ENCODE data around the gene GPR85. TPM values are rescaled to one million over a fixed set of nuclear protein-coding genes. Genes with fewer than 3 reads are reported as not detected.
A peak's percentile ranks its signal among the peaks of the same experiment; 100 is the strongest.
"Not testable (repeated sequence)": the region's sequence is repeated elsewhere in the genome, so short reads cannot be mapped to it uniquely, and the experiment has no call there.

GPR85 gene
- total RNA-seq, 6 experiments from 2014 or later: 2.7 to 5.6 (median 3.5) TPM

DNA sequence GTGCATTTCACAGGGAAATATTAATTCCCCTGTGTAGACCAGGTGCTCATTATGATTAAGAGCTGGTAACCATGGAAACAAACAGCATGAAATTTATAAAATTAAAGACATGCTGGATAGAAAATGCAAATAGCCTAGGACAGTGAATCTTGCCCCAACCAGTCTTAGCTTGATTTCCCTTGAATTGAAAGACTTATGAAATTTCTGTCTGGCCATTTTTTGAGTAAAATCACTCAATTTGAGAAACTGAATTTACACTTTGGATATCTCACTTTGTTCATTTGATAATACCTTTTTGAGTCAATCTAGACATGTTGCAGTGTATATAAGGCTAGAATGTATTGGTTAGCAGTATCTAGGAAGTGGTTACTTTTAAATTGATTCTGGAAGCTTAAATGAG lies 36.1 kb upstream of the GPR85 start:
- H3K9me3 Mint-ChIP-seq: no peaks in the 10 kb centered on the region
- peaks cover under 1% of the 10 kb centered on the region for H3K36me3 Mint-ChIP-seq (ENCODE audit: low read depth)
- no peak overlapping the region for H3K27ac Mint-ChIP-seq
- TF ChIP-seq, protein P1, sequence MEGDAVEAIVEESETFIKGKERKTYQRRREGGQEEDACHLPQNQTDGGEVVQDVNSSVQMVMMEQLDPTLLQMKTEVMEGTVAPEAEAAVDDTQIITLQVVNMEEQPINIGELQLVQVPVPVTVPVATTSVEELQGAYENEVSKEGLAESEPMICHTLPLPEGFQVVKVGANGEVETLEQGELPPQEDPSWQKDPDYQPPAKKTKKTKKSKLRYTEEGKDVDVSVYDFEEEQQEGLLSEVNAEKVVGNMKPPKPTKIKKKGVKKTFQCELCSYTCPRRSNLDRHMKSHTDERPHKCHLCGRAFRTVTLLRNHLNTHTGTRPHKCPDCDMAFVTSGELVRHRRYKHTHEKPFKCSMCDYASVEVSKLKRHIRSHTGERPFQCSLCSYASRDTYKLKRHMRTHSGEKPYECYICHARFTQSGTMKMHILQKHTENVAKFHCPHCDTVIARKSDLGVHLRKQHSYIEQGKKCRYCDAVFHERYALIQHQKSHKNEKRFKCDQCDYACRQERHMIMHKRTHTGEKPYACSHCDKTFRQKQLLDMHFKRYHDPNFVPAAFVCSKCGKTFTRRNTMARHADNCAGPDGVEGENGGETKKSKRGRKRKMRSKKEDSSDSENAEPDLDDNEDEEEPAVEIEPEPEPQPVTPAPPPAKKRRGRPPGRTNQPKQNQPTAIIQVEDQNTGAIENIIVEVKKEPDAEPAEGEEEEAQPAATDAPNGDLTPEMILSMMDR (IDR thresholded peaks at IDR 0.05): no peak
- no peak overlapping the region for H3K4me3 Mint-ChIP-seq
- peaks cover 29% of the 10 kb centered on the region for H3K4me1 Mint-ChIP-seq (ENCODE audit: low read depth)
- no peak for DNase-seq
- H3K27me3 Mint-ChIP-seq (ENCODE audit: insufficient read depth): no peaks in the 10 kb centered on the region

DNA sequence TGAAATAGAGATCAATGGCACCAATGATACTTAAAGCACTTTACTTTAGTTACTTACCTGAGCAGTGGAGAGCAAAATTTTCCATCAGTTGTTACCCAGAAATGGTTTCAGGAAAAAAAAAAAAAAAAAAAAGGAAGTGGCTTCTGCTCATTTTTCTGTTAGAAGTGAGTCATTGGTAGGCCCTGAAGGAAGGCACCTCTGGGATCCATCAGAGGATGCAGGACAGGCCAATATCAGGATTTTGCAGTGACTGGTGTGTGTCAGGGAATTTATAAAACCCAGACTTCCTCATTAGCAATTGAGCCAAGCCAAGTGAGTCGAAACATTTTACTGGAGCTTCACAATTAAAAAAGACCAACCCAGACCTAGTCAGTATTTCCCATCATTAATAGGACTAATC lies 34.0 kb upstream of the GPR85 start:
- DNase-seq: peak; percentile 10
- Mint-ChIP-seq H3K4me3 (no peak overlapping the region), H3K9me3 (no peaks in the 10 kb centered on the region), H3K27ac (no peak overlapping the region), H3K36me3 (ENCODE audit: low read depth) (peaks cover 11% of the 10 kb centered on the region), H3K4me1 (ENCODE audit: low read depth) (peaks cover 36% of the 10 kb centered on the region), H3K27me3 (ENCODE audit: insufficient read depth) (no peaks in the 10 kb centered on the region)
- TF ChIP-seq, protein P1 (IDR thresholded peaks at IDR 0.05): no peak

- peaks cover 14% of the 10 kb centered on the region for H3K36me3 Mint-ChIP-seq (ENCODE audit: low read depth)
- H3K27me3 Mint-ChIP-seq (ENCODE audit: insufficient read depth): no peaks in the 10 kb centered on the region
- no peaks in the 10 kb centered on the region for H3K9me3 Mint-ChIP-seq
- H3K4me3 Mint-ChIP-seq: peak overlapping the region; percentile 95
- no peak for DNase-seq
- TF ChIP-seq, protein P1 (IDR thresholded peaks at IDR 0.05): no peak
- peaks cover 36% of the 10 kb centered on the region for H3K4me1 Mint-ChIP-seq (ENCODE audit: low read depth)
- H3K27ac Mint-ChIP-seq: no peak overlapping the region; the same call in 1 of the 2 replicates
Observed at GRCh38 chr7:113119429-113119828, 32.8 kb upstream of the GPR85 start.

DNA sequence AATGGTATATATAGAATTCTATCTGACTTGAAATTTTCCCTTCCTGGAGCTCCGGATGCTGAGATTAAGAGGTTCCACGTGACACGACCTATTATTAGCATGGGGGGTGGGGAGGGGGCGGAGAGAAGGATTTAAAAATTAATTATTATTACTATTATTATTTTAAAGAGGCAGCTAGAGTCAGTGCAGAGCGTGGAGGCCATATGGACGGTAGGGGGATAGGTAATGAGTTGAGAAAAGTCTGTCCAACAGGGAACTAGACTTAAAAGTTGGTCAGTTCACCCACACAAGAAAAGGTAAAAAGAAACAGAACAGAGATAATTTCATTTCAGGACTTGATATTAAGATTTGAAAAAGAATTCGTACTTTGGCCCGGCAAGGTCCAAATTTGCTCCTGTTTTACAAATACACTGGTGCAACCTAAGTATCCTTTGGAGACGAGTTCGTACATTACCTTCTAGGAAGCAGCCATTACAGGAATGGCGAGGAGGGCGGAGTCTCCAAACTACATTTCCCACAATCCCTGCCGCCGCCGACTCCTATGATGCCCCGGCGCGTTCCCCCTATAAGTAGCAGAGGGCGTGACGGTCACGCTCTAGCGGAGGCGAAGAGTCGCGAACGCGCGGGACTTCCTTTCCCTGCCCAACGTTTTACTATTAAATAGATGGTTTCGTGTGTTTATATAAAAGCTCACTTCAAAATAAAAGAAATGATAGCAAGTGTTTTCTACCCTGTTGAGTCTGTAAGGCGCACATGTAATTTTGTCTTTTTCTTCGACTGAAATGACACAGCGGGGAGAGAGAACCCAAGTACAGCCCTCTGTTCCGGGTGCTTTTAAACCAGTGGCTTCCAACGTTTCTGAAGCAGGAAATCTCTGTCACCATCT lies 31.7 kb upstream of the GPR85 start, which contains the start of gene SMIM30:
Gene SMIM30 (minus strand): TSS at position 481 of the 886 bp plus-strand sequence. CDS start 976 bp downstream, outside the sequence.
- no peaks in the 10 kb centered on the region for H3K9me3 Mint-ChIP-seq
- peak within 1 kb of the TSS; percentile 89 for H3K27ac Mint-ChIP-seq
- peaks cover 22% of the 10 kb centered on the region for H3K36me3 Mint-ChIP-seq (ENCODE audit: low read depth)
- DNase-seq: peak; percentile 83
- TF ChIP-seq, protein P1 (IDR thresholded peaks at IDR 0.05): peak; percentile 15
- peak within 1 kb of the TSS; percentile 95 for H3K4me3 Mint-ChIP-seq
- no peaks in the 10 kb centered on the region for H3K27me3 Mint-ChIP-seq (ENCODE audit: insufficient read depth)
- H3K4me1 Mint-ChIP-seq (ENCODE audit: low read depth): peaks cover 36% of the 10 kb centered on the region

- Mint-ChIP-seq H3K4me3 (peak overlapping the region; percentile 95), H3K4me1 (ENCODE audit: low read depth) (peaks cover 36% of the 10 kb centered on the region), H3K36me3 (ENCODE audit: low read depth) (peaks cover 24% of the 10 kb centered on the region), H3K27ac (peak overlapping the region; percentile 89)
- not testable (repeated sequence) for DNase-seq; H3K27me3 Mint-ChIP-seq (ENCODE audit: insufficient read depth); H3K9me3 Mint-ChIP-seq
Observed at GRCh38 chr7:113117374-113117774, 30.7 kb upstream of the GPR85 start.

DNA sequence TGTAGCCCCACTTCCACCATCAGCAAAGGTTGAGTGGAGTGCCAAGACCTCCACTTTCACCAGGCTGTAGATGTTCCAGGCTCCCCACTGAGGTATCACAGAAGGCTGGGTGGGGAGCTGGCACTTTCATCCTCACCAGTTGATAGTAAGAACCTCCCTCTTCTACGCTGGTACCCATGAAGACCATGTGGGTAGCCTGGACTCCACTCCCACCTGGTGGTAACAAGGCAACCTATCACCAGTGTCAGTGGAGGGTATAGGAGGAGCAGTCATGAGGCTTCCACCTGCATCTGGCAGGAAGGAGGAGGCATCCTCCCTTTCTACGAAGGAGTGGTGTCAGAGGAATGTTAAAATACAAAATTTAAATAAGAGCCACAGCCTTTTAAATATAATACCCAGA lies 27.3 kb upstream of the GPR85 start:
- H3K4me1 Mint-ChIP-seq (ENCODE audit: low read depth): peaks cover 14% of the 10 kb centered on the region
- no peak overlapping the region for H3K27ac Mint-ChIP-seq
- TF ChIP-seq, protein P1 (IDR thresholded peaks at IDR 0.05): peak; percentile 57
- H3K9me3 Mint-ChIP-seq: no peaks in the 10 kb centered on the region
- H3K36me3 Mint-ChIP-seq (ENCODE audit: low read depth): peaks cover 24% of the 10 kb centered on the region
- H3K27me3 Mint-ChIP-seq (ENCODE audit: insufficient read depth): no peaks in the 10 kb centered on the region
- no peak overlapping the region for H3K4me3 Mint-ChIP-seq
- DNase-seq: no peak

All from HFFc6 (cell line).